ENCODE data around the gene RTN4.

Gene RTN4

GRCh38 chr2:54945391-54946219 lies 104.6 kb downstream of the RTN4 start:
- Histone ChIP-seq H3K9me3 (ENCODE audit: insufficient read depth, low read length) (no peaks in the 10 kb centered on the region), H2AFZ (ENCODE audit: low read depth, low read length) (no peak overlapping the region)

GRCh38 chr2:54944724-54945326 lies 105.4 kb downstream of the RTN4 start:
- no peak overlapping the region for H2AFZ ChIP-seq (ENCODE audit: low read depth, low read length)
- no peaks in the 10 kb centered on the region for H3K79me2 ChIP-seq (ENCODE audit: low read length)
- H3K9me3 ChIP-seq (ENCODE audit: insufficient read depth, low read length), result no peaks in the 10 kb centered on the region
- no peak overlapping the region for H3K9ac ChIP-seq (ENCODE audit: low read length)
- H3K36me3 ChIP-seq (replicated peaks; ENCODE audit: low read depth, low read length), result no peaks in the 10 kb centered on the region
- no peaks in the 10 kb centered on the region for H3K4me1 ChIP-seq (ENCODE audit: low read length)
- no peak overlapping the region for H3K4me2 ChIP-seq (ENCODE audit: low read length)
- TF ChIP-seq CTCF (IDR thresholded peaks at IDR 0.05; ENCODE audit: low read depth, low read length) (no peak), EZH2phosphoT487 (IDR thresholded peaks at IDR 0.05; ENCODE audit: low read depth) (no peak)
- H3K4me3 ChIP-seq (ENCODE audit: low read length), result no peak overlapping the region
- H3K27ac ChIP-seq (ENCODE audit: low read length), result no peak overlapping the region
- no peaks in the 10 kb centered on the region for H3K27me3 ChIP-seq (ENCODE audit: low read depth, low read length)
- H4K20me1 ChIP-seq (ENCODE audit: insufficient read depth, low read length), result no peaks in the 10 kb centered on the region

More at GRCh38 chr2:54945391-54946219, 104.6 kb downstream of the RTN4 start:
- no peaks in the 10 kb centered on the region for H3K27me3 ChIP-seq (ENCODE audit: low read depth, low read length)
- H3K79me2 ChIP-seq (ENCODE audit: low read length), result no peaks in the 10 kb centered on the region
- TF ChIP-seq EZH2phosphoT487 (IDR thresholded peaks at IDR 0.05; ENCODE audit: low read depth) (no peak), CTCF (IDR thresholded peaks at IDR 0.05; ENCODE audit: low read depth, low read length) (no peak)
- no peak overlapping the region for H3K4me2 ChIP-seq (ENCODE audit: low read length)
- H4K20me1 ChIP-seq (ENCODE audit: insufficient read depth, low read length), result no peaks in the 10 kb centered on the region
- no peaks in the 10 kb centered on the region for H3K36me3 ChIP-seq (replicated peaks; ENCODE audit: low read depth, low read length)
- no peak overlapping the region for H3K9ac ChIP-seq (ENCODE audit: low read length)
- no peak overlapping the region for H3K4me3 ChIP-seq (ENCODE audit: low read length)
- H3K27ac ChIP-seq (ENCODE audit: low read length), result no peak overlapping the region
- H3K4me1 ChIP-seq (ENCODE audit: low read length), result no peaks in the 10 kb centered on the region

- Histone ChIP-seq H2AFZ (ENCODE audit: low read depth, low read length) (no peak overlapping the region), H3K9me3 (ENCODE audit: insufficient read depth, low read length) (no peaks in the 10 kb centered on the region), H3K4me3 (ENCODE audit: low read length) (no peak overlapping the region), H3K27me3 (ENCODE audit: low read depth, low read length) (no peaks in the 10 kb centered on the region), H3K4me1 (ENCODE audit: low read length) (no peaks in the 10 kb centered on the region), H3K9ac (ENCODE audit: low read length) (no peak overlapping the region), H4K20me1 (ENCODE audit: insufficient read depth, low read length) (no peaks in the 10 kb centered on the region), H3K79me2 (ENCODE audit: low read length) (no peaks in the 10 kb centered on the region), H3K4me2 (ENCODE audit: low read length) (no peak overlapping the region), H3K27ac (ENCODE audit: low read length) (no peak overlapping the region), H3K36me3 (replicated peaks; ENCODE audit: low read depth, low read length) (no peaks in the 10 kb centered on the region)
- TF ChIP-seq EZH2phosphoT487 (IDR thresholded peaks at IDR 0.05; ENCODE audit: low read depth) (no peak), CTCF (IDR thresholded peaks at IDR 0.05; ENCODE audit: low read depth, low read length) (no peak)
Observed at GRCh38 chr2:54942373-54942772, 107.9 kb downstream of the RTN4 start.

- Histone ChIP-seq H3K27me3 (ENCODE audit: low read depth, low read length) (no peaks in the 10 kb centered on the region), H3K79me2 (ENCODE audit: low read length) (no peaks in the 10 kb centered on the region)
Observed at GRCh38 chr2:54941248-54941984, 108.8 kb downstream of the RTN4 start.

More at GRCh38 chr2:54941248-54941984, 108.8 kb downstream of the RTN4 start:
- Histone ChIP-seq H3K9ac (ENCODE audit: low read length) (no peak overlapping the region), H3K27ac (ENCODE audit: low read length) (no peak overlapping the region), H3K4me1 (ENCODE audit: low read length) (no peaks in the 10 kb centered on the region), H4K20me1 (ENCODE audit: insufficient read depth, low read length) (no peaks in the 10 kb centered on the region), H2AFZ (ENCODE audit: low read depth, low read length) (no peak overlapping the region), H3K9me3 (ENCODE audit: insufficient read depth, low read length) (no peaks in the 10 kb centered on the region), H3K4me3 (ENCODE audit: low read length) (no peak overlapping the region), H3K36me3 (replicated peaks; ENCODE audit: low read depth, low read length) (no peaks in the 10 kb centered on the region), H3K4me2 (ENCODE audit: low read length) (no peak overlapping the region)
- TF ChIP-seq CTCF (IDR thresholded peaks at IDR 0.05; ENCODE audit: low read depth, low read length) (no peak), EZH2phosphoT487 (IDR thresholded peaks at IDR 0.05; ENCODE audit: low read depth) (no peak)

Measured in OCI-LY3 (cell line).